PC-3 (cell line): ENCODE measurements around the gene AGAP1. TPM values are rescaled to one million over a fixed set of nuclear protein-coding genes. Genes with fewer than 3 reads are reported as not detected.

Experiments used
- ATAC-seq: fragments of 200-7000 bp; cut with Tn5 transposase; 2 replicates; pipeline ENCODE4 v1.9.1; 2020; ENCODE audit warnings: mild to moderate bottlenecking, moderate library complexity
- BruUV-seq: library from RNA; stranded (reverse); fragments of 400-500 nt; replicated peaks from 2 replicates; lab custom pipeline; 2021; lab: Mats Ljungman, UMichigan
- CTCF ChIA-PET: fragments of 300-600 bp; sonication (Branson Sonifier 250); formaldehyde crosslinking; loops from one replicate; lab custom pipeline; 2022; ENCODE audit warnings: antibody characterized with exemption; lab: Charles Lee
- POLR2A ChIA-PET: fragments of 300-600 bp; sonication (Branson Sonifier 250); formaldehyde crosslinking; loops from one replicate; lab custom pipeline; 2022; ENCODE audit warnings: antibody characterized with exemption; ENCODE audit not compliant: unreplicated experiment; lab: Charles Lee
- DNase-seq: peaks from one replicate; pipeline ENCODE4 v3.0.0-alpha.2; 2015
- H2AFZ ChIP-seq: fragments of 300-600 bp; sonication (generic); 2 replicates; pipeline ENCODE4 v1.6.0; 2016; ENCODE audit warnings: antibody characterized with exemption, low read length
- H3F3A ChIP-seq: fragments of 300-600 bp; sonication (generic); one replicate; pipeline ENCODE4 v1.6.0; 2017; ENCODE audit warnings: antibody characterized with exemption, low read length, control low read depth, mild to moderate bottlenecking; ENCODE audit not compliant: unreplicated experiment
- H3K27ac ChIP-seq: fragments of 300-600 bp; sonication (generic); 2 replicates; pipeline ENCODE4 v1.5.1; 2016; ENCODE audit warnings: mild to moderate bottlenecking, low read length
- H3K27me3 ChIP-seq: fragments of 300-600 bp; sonication (generic); 2 replicates; pipeline ENCODE4 v1.6.1; 2016; ENCODE audit warnings: low read length, mixed read lengths
- H3K36me3 ChIP-seq: fragments of 300-600 bp; sonication (generic); 2 replicates; pipeline ENCODE4 v1.6.1; 2016; ENCODE audit warnings: low read depth, mixed run types, low read length, mixed read lengths
- H3K4me1 ChIP-seq: fragments of 300-600 bp; sonication (generic); 2 replicates; pipeline ENCODE4 v1.5.1; 2016; ENCODE audit warnings: low read length; ENCODE audit not compliant: insufficient read depth
- H3K4me2 ChIP-seq: fragments of 300-600 bp; sonication (generic); 2 replicates; pipeline ENCODE4 v1.6.0; 2016; ENCODE audit warnings: low read length
- H3K4me3 ChIP-seq: fragments of 300-600 bp; sonication (generic); 2 replicates; pipeline ENCODE4 v1.5.1; 2016; ENCODE audit warnings: mild to moderate bottlenecking, low read length, mixed read lengths
- H3K79me2 ChIP-seq: fragments of 300-600 bp; sonication (generic); 2 replicates; pipeline ENCODE4 v1.6.1; 2017; ENCODE audit warnings: low read length, mixed read lengths
- H3K9ac ChIP-seq: fragments of 300-600 bp; sonication (generic); 2 replicates; pipeline ENCODE4 v1.6.0; 2016; ENCODE audit warnings: mild to moderate bottlenecking, low read length
- H3K9me2 ChIP-seq: fragments of 300-600 bp; sonication (generic); replicated peaks from 2 replicates; pipeline ENCODE4 v1.6.1; 2016; ENCODE audit warnings: mixed run types, low read length, mixed read lengths
- H3K9me3 ChIP-seq: fragments of 300-600 bp; sonication (generic); 2 replicates; pipeline ENCODE4 v1.6.1; 2016; ENCODE audit warnings: low read length, mixed read lengths
- H4K20me1 ChIP-seq: fragments of 300-600 bp; sonication (generic); 2 replicates; pipeline ENCODE4 v1.6.1; 2016; ENCODE audit warnings: low read length, mixed read lengths
- EZH2 ChIP-seq: fragments of 300-600 bp; sonication (generic); IDR thresholded peaks from one replicate; pipeline ENCODE4 v1.6.1; 2017; ENCODE audit warnings: antibody characterized with exemption, mild to moderate bottlenecking, low read length; ENCODE audit not compliant: unreplicated experiment
- EZH2phosphoT487 ChIP-seq: fragments of 300-600 bp; sonication (generic); IDR thresholded peaks from 2 replicates; pipeline ENCODE4 v1.6.1; 2018; ENCODE audit warnings: mild to moderate bottlenecking, antibody characterized with exemption, low read length, borderline replicate concordance
- intact Hi-C: fragments of 100-400 bp; cut with micrococcal nuclease; formaldehyde crosslinking; loops from 2 replicates; pipeline ENCODE4 v1.9.0; 2023
- total RNA-seq: library from RNA; depleted of rRNA; stranded (reverse); fragments of >200 nt; gene quantifications from 2 replicates; pipeline ENCODE4 v1.2.3, GENCODE V29; 2014
- TF ChIP-seq, protein P1 (sequence below): fragments of 300-600 bp; sonication (generic); conservative IDR thresholded peaks from 2 replicates; pipeline ENCODE4 v1.5.1; 2017; ENCODE audit warnings: antibody characterized with exemption, low read depth, mild to moderate bottlenecking, low read length

The AGAP1 gene
- total RNA-seq, 1 experiment from 2014 or later, result 31.0 TPM

DNA sequence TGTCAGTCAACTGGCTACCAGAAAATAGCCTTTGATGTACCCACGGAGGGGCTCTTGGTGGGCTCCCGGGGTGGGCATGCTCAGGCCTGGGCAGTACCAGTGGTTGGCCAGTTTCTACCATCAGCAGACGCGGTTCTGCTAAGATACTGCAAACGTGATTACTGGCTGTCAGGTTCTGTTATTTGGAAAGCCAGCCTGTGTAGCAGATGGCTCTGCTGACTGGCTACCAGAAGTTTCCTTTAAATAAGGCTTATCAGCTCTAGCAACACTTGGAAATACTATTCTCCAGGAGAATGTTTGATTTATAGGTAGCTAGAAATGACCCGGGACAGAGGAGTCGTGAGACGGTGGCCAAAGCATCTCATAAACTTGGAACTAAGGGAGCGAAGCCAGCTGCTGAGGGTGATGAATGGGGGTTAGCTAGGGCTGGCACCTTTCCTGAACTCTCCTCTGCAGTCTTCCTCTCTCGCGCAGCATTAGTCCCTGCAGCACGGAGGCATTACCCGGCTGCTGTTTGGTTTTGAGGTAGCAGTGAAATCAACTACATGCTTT lies 171.9 kb downstream of the AGAP1 start:
- intact Hi-C loops, result loop anchor here (1.0 kb wide), 1 partner anchor 70 kb away; no protein-coding TSS in a partner anchor
- H3K4me3 ChIP-seq, result peak overlapping the region; percentile 66
- H3K4me2 ChIP-seq, result peak overlapping the region; percentile 88
- ATAC-seq, result peak; percentile 14
- no peaks in the 10 kb centered on the region for H3F3A ChIP-seq
- peak overlapping the region; percentile 42 for H3K27ac ChIP-seq
- H3K36me3 ChIP-seq, result no peaks in the 10 kb centered on the region
- H3K9me3 ChIP-seq, result no peaks in the 10 kb centered on the region
- H3K4me1 ChIP-seq, result peaks cover 19% of the 10 kb centered on the region
- no TSS peak for BruUV-seq
- H3K79me2 ChIP-seq, result peaks cover 78% of the 10 kb centered on the region
- TF ChIP-seq EZH2phosphoT487 (no peak), EZH2 (no peak)
- TF ChIP-seq, protein P1, sequence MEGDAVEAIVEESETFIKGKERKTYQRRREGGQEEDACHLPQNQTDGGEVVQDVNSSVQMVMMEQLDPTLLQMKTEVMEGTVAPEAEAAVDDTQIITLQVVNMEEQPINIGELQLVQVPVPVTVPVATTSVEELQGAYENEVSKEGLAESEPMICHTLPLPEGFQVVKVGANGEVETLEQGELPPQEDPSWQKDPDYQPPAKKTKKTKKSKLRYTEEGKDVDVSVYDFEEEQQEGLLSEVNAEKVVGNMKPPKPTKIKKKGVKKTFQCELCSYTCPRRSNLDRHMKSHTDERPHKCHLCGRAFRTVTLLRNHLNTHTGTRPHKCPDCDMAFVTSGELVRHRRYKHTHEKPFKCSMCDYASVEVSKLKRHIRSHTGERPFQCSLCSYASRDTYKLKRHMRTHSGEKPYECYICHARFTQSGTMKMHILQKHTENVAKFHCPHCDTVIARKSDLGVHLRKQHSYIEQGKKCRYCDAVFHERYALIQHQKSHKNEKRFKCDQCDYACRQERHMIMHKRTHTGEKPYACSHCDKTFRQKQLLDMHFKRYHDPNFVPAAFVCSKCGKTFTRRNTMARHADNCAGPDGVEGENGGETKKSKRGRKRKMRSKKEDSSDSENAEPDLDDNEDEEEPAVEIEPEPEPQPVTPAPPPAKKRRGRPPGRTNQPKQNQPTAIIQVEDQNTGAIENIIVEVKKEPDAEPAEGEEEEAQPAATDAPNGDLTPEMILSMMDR, result no peak
- peak; percentile 28 for DNase-seq
- peak overlapping the region; percentile 22 for H3K9ac ChIP-seq
- CTCF ChIA-PET, result no interaction called here
- peaks cover 10% of the 10 kb centered on the region; the same call in 1 of the 2 replicates for H4K20me1 ChIP-seq
- H3K9me2 ChIP-seq, result no peaks in the 10 kb centered on the region
- no peaks in the 10 kb centered on the region for H3K27me3 ChIP-seq
- H2AFZ ChIP-seq, result peak overlapping the region; percentile 74
- POLR2A ChIA-PET, result no interaction called here

DNA sequence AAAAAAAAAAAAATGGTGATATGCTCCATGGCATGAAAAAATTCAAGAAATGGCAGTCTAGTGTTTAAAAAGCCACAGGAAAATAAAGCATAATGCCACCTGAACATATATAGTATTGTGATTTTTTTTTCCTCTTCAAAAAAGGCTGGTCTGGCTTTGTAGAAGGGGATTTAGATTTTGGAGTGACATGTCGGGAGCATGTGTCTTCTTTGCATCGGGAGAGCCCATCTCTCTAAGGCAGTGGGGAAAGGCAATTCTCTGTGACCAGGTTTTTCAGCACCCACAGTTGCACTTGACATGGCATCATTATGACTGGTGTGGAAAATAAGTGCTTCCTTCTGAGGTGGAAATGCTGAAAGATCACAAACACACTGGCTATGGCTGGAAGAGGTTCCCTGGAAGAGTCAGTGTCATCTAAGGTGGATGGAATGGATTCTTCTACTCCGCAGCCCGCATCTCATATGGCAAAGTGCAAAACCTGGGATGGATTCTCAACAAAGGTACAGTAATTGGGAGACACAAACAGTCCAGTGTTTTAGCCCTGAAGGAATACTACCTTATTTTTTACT lies 172.5 kb downstream of the AGAP1 start:
- peaks cover 15% of the 10 kb centered on the region for H4K20me1 ChIP-seq
- ATAC-seq (peak; percentile 32), DNase-seq (peak; percentile 80)
- no TSS peak for BruUV-seq
- H3K4me2 ChIP-seq, result peak overlapping the region; percentile 88
- H3K9me2 ChIP-seq, result no peaks in the 10 kb centered on the region
- intact Hi-C loops, result loop anchor here (1.0 kb wide), 1 partner anchor 71 kb away; no protein-coding TSS in a partner anchor
- POLR2A ChIA-PET, result no interaction called here
- H3K27me3 ChIP-seq, result no peaks in the 10 kb centered on the region
- peak overlapping the region; percentile 22 for H3K9ac ChIP-seq
- H3F3A ChIP-seq, result no peaks in the 10 kb centered on the region
- CTCF ChIA-PET, result no interaction called here
- H3K4me1 ChIP-seq, result peaks cover 22% of the 10 kb centered on the region
- H3K9me3 ChIP-seq, result no peaks in the 10 kb centered on the region
- H3K36me3 ChIP-seq, result no peaks in the 10 kb centered on the region
- peaks cover 78% of the 10 kb centered on the region for H3K79me2 ChIP-seq
- H3K4me3 ChIP-seq, result peak overlapping the region; percentile 66
- H3K27ac ChIP-seq, result peak overlapping the region; percentile 42
- TF ChIP-seq EZH2, result no peak
- TF ChIP-seq EZH2phosphoT487, result no peak
- TF ChIP-seq, protein P1, result no peak
- peak overlapping the region; percentile 74 for H2AFZ ChIP-seq

DNA sequence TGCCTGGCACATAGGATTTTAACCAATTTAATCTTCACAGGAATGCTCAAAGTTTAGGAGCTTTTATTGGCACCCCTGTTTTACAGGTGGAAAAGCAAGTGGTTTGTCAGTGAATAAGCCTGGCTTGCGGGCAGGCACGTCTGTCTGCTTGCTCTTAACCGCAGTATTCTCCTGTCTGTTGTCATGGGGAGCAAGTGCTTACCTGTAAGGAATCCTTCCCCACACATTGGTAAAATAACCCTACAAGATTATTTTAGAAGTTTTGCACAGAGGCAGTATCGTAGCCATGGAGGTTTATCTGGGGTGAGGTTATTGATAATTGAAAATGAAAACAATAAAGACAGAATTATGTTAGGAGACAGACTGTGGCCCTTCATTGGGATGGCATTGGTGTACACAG lies 174.9 kb downstream of the AGAP1 start:
- no peak overlapping the region for H2AFZ ChIP-seq
- no peaks in the 10 kb centered on the region for H3F3A ChIP-seq
- POLR2A ChIA-PET, result interaction anchor here (0.6 kb wide), 1 partner anchor 78 kb away, joined by 10 read pairs; no protein-coding TSS in a partner anchor
- TF ChIP-seq EZH2phosphoT487, result no peak
- TF ChIP-seq, protein P1, result no peak
- TF ChIP-seq EZH2, result no peak
- H3K4me1 ChIP-seq, result peaks cover 39% of the 10 kb centered on the region
- H3K79me2 ChIP-seq, result peaks cover 82% of the 10 kb centered on the region
- H3K36me3 ChIP-seq, result no peaks in the 10 kb centered on the region
- H4K20me1 ChIP-seq, result peaks cover 37% of the 10 kb centered on the region
- no peaks in the 10 kb centered on the region for H3K9me3 ChIP-seq
- intact Hi-C loops, result no loop called here
- no peak overlapping the region for H3K9ac ChIP-seq
- DNase-seq (no peak), ATAC-seq (no peak)
- H3K4me2 ChIP-seq, result peak overlapping the region; percentile 24; the same call in 1 of the 2 replicates
- H3K27ac ChIP-seq, result no peak overlapping the region
- no peaks in the 10 kb centered on the region for H3K27me3 ChIP-seq
- H3K9me2 ChIP-seq, result no peaks in the 10 kb centered on the region
- CTCF ChIA-PET, result no interaction called here
- H3K4me3 ChIP-seq, result no peak overlapping the region
- no TSS peak for BruUV-seq
